ENCODE data around the gene SH3BP5.

The SH3BP5 gene

GRCh38 chr3:15297608-15298350, 34.6 kb downstream of the SH3BP5 start:
- no peak for DNase-seq (ENCODE audit: low spot score)

GRCh38 chr3:15295506-15295905, 36.9 kb downstream of the SH3BP5 start:
- DNase-seq (ENCODE audit: low spot score) = no peak

GRCh38 chr3:15294929-15295328, 37.5 kb downstream of the SH3BP5 start:
- no peak for DNase-seq (ENCODE audit: low spot score)

GRCh38 chr3:15292765-15293522, 39.4 kb downstream of the SH3BP5 start:
- DNase-seq (ENCODE audit: low spot score) = no peak

- DNase-seq (ENCODE audit: low spot score) = no peak
Measured at GRCh38 chr3:15291589-15292541, 40.5 kb downstream of the SH3BP5 start.

GRCh38 chr3:15290736-15291135, 41.6 kb downstream of the SH3BP5 start:
- no peak for DNase-seq (ENCODE audit: low spot score)

- DNase-seq (ENCODE audit: low spot score) = no peak
Measured at GRCh38 chr3:15289661-15290060, 42.7 kb downstream of the SH3BP5 start.

- no peak for DNase-seq (ENCODE audit: low spot score)
Measured at GRCh38 chr3:15288331-15289035, 43.9 kb downstream of the SH3BP5 start.

GRCh38 chr3:15287565-15288330, 44.6 kb downstream of the SH3BP5 start:
- DNase-seq (ENCODE audit: low spot score) = no peak

- no peak for DNase-seq (ENCODE audit: low spot score)
Measured at GRCh38 chr3:15286022-15286421, 46.4 kb downstream of the SH3BP5 start.

- no peak for DNase-seq (ENCODE audit: low spot score)
Measured at GRCh38 chr3:15284121-15284889, 48.1 kb downstream of the SH3BP5 start.

- no peak for DNase-seq (ENCODE audit: low spot score)
Measured at GRCh38 chr3:15283702-15284101, 48.7 kb downstream of the SH3BP5 start.

GRCh38 chr3:15281817-15282216, 50.6 kb downstream of the SH3BP5 start:
- DNase-seq (ENCODE audit: low spot score) = no peak

GRCh38 chr3:15280853-15281532, 51.4 kb downstream of the SH3BP5 start:
- DNase-seq (ENCODE audit: low spot score) = no peak

GRCh38 chr3:15279671-15280402, 52.5 kb downstream of the SH3BP5 start:
- no peak for DNase-seq (ENCODE audit: low spot score)

GRCh38 chr3:15279205-15279604, 53.2 kb downstream of the SH3BP5 start:
- no peak for DNase-seq (ENCODE audit: low spot score)

- DNase-seq (ENCODE audit: low spot score) = no peak
Measured at GRCh38 chr3:15277861-15278500, 54.4 kb downstream of the SH3BP5 start.

GRCh38 chr3:15276028-15276724, 56.2 kb downstream of the SH3BP5 start:
- DNase-seq (ENCODE audit: low spot score) = no peak

All from hematopoietic multipotent progenitor cell treated with erythropoietin and hydrocortisone succinate and interleukin-3 and kit ligand, for 15 days (in vitro differentiated cells).